Caco-2 (cell line): ENCODE measurements around the gene FLT4. TPM values are rescaled to one million over a fixed set of nuclear protein-coding genes. Genes with fewer than 3 reads are reported as not detected.

ENCODE experiments used
- BruUV-seq: library from RNA; stranded (reverse); fragments of 400-500 nt; replicated peaks from 2 replicates; lab custom pipeline; 2021; lab: Mats Ljungman, UMichigan
- CTCF ChIA-PET: fragments of 300-600 bp; sonication (Branson Sonifier 250); formaldehyde crosslinking; loops from one replicate; lab custom pipeline; 2022; ENCODE audit warnings: antibody characterized with exemption; lab: Charles Lee
- POLR2A ChIA-PET: fragments of 300-600 bp; sonication (Branson Sonifier 250); formaldehyde crosslinking; loops from one replicate; lab custom pipeline; 2022; ENCODE audit warnings: antibody characterized with exemption; lab: Charles Lee
- DNase-seq, 2 experiments: peaks; one replicate each; pipeline versions ENCODE4 v3.0.0 to v3.0.0-alpha.2; 2020 to 2022
- H3K27me3 ChIP-seq: replicated peaks from 2 replicates; pipeline ENCODE4 v1.6.0; 2011; ENCODE audit warnings: low read length; ENCODE audit not compliant: control insufficient read depth, insufficient read depth
- H3K36me3 ChIP-seq: 2 replicates; pipeline ENCODE4 v1.5.1; 2011; ENCODE audit warnings: low read length; ENCODE audit not compliant: control insufficient read depth, insufficient read depth
- H3K4me1 ChIP-seq: fragments of 250-450 bp; sonication (Bioruptor Pico); 2 replicates; pipeline ENCODE4 v1.5.1; 2020; ENCODE audit warnings: mild to moderate bottlenecking
- H3K4me3 ChIP-seq: 2 replicates; pipeline ENCODE4 v1.5.1; 2011; ENCODE audit warnings: low read depth, mild to moderate bottlenecking, control low read depth, low read length
- H3K9me3 ChIP-seq: fragments of 250-450 bp; sonication (Bioruptor Pico); 2 replicates; pipeline ENCODE4 v1.5.1; 2020; ENCODE audit warnings: mild to moderate bottlenecking, moderate library complexity
- H3K27ac Mint-ChIP-seq: one replicate; pipeline ENCODE4 v1.8.0; 2022; ENCODE audit warnings: mixed read lengths; ENCODE audit not compliant: unreplicated experiment
- H3K27me3 Mint-ChIP-seq: one replicate; pipeline ENCODE4 v1.8.0; 2022; ENCODE audit warnings: mixed read lengths; ENCODE audit not compliant: insufficient read depth, unreplicated experiment
- H3K36me3 Mint-ChIP-seq: one replicate; pipeline ENCODE4 v1.8.0; 2022; ENCODE audit warnings: mild to moderate bottlenecking, mixed read lengths; ENCODE audit not compliant: insufficient read depth, unreplicated experiment
- H3K4me1 Mint-ChIP-seq: one replicate; pipeline ENCODE4 v1.8.0; 2022; ENCODE audit warnings: low read depth, mixed read lengths; ENCODE audit not compliant: unreplicated experiment
- H3K4me3 Mint-ChIP-seq: one replicate; pipeline ENCODE4 v1.8.0; 2022; ENCODE audit warnings: mild to moderate bottlenecking, moderate library complexity, mixed read lengths; ENCODE audit not compliant: unreplicated experiment
- H3K9me3 Mint-ChIP-seq: one replicate; pipeline ENCODE4 v1.8.0; 2022; ENCODE audit warnings: mixed read lengths; ENCODE audit not compliant: unreplicated experiment
- intact Hi-C: fragments of 100-400 bp; cut with micrococcal nuclease; formaldehyde crosslinking; loops from one replicate; pipeline ENCODE4 v1.10.0; 2022; ENCODE audit not compliant: unreplicated experiment
- total RNA-seq: library from RNA; stranded (reverse); gene quantifications from 2 replicates; pipeline ENCODE4 v1.2.3, GENCODE V29; 2022
- TF ChIP-seq, protein P1 (sequence below), 2 experiments: fragments of 200-600 bp in 1 of 2; IDR thresholded peaks; 1 replicate in 1 of 2; 2 replicates in 1 of 2; pipeline versions ENCODE4 v1.5.1 to v1.8.0; 2011 to 2022; ENCODE audit warnings: antibody characterized with exemption in 1 of 2, control low read depth in 1 of 2, inconsistent platforms in 1 of 2, low read depth in 1 of 2, low read length in 1 of 2, mild to moderate bottlenecking in 1 of 2, moderate library complexity in 1 of 2; ENCODE audit not compliant: insufficient read depth in 1 of 2, severe bottlenecking in 1 of 2, unreplicated experiment in 1 of 2

Gene FLT4
- total RNA-seq, 1 experiment from 2014 or later, result not detected

DNA sequence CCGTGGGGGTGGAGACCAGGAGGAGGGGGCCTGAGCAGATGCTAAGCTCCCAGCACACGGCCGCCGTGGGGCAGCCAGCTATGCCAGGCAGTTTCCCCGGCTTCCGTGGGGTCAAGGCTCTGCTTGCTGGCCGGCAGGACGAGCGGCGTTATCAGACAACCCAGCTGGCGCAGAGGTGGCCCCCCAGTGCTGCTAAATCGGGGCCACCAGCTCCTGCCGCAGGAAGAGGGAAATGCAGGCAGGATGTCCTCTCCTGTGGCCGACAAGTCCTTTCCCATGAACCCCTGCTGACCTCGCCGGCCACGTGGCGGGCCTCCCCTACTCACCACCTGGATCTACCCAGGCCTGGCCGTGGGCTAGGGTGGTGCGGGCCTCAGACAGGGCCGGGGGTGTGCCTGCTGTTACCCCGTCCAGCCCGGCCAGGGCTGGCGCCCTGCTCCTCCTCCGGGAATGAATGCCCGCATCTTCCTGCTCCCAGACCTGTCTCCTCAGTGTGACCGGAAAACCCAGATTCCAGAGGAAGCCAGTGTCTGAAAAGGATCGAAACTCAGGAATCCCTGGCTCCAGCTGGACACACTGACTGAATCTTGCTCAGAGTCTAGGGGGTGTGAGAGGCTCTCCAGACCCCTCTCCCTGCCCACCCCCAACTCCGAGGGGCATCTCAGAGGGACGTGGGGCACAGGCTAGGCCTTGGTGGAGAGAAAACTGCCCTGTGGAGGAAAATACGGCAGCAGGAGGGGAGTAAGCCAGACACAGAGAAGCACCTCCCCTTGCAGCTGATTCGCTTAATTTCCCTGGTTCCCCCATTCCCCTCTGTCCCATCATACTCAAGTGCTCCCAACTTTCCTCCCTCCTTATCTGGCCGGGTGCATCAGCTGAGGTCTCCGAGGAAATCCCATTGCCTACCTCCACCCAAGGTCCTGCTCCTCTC is 3.9 kb downstream of the FLT4 start:
- ChIA-PET CTCF (no interaction called here), POLR2A (no interaction called here)
- Mint-ChIP-seq H3K27ac (no peak overlapping the region), H3K36me3 (no peaks in the 10 kb centered on the region), H3K4me1 (peaks cover 7% of the 10 kb centered on the region), H3K9me3 (no peaks in the 10 kb centered on the region), H3K27me3 (peaks cover 19% of the 10 kb centered on the region), H3K4me3 (no peak overlapping the region)
- Histone ChIP-seq H3K4me1 (no peaks in the 10 kb centered on the region), H3K27me3 (no peaks in the 10 kb centered on the region; the same call in 1 of the 2 replicates), H3K36me3 (no peaks in the 10 kb centered on the region), H3K9me3 (no peaks in the 10 kb centered on the region), H3K4me3 (no peak overlapping the region)
- intact Hi-C loops, result no loop called here
- no TSS peak for BruUV-seq
- TF ChIP-seq, protein P1, sequence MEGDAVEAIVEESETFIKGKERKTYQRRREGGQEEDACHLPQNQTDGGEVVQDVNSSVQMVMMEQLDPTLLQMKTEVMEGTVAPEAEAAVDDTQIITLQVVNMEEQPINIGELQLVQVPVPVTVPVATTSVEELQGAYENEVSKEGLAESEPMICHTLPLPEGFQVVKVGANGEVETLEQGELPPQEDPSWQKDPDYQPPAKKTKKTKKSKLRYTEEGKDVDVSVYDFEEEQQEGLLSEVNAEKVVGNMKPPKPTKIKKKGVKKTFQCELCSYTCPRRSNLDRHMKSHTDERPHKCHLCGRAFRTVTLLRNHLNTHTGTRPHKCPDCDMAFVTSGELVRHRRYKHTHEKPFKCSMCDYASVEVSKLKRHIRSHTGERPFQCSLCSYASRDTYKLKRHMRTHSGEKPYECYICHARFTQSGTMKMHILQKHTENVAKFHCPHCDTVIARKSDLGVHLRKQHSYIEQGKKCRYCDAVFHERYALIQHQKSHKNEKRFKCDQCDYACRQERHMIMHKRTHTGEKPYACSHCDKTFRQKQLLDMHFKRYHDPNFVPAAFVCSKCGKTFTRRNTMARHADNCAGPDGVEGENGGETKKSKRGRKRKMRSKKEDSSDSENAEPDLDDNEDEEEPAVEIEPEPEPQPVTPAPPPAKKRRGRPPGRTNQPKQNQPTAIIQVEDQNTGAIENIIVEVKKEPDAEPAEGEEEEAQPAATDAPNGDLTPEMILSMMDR (IDR thresholded peaks at IDR 0.05; ENCODE audit: insufficient read depth in 1 of 2, low read depth in 1 of 2, low read length in 1 of 2, severe bottlenecking in 1 of 2, unreplicated experiment in 1 of 2), result no peak
- DNase-seq, result no peak

DNA sequence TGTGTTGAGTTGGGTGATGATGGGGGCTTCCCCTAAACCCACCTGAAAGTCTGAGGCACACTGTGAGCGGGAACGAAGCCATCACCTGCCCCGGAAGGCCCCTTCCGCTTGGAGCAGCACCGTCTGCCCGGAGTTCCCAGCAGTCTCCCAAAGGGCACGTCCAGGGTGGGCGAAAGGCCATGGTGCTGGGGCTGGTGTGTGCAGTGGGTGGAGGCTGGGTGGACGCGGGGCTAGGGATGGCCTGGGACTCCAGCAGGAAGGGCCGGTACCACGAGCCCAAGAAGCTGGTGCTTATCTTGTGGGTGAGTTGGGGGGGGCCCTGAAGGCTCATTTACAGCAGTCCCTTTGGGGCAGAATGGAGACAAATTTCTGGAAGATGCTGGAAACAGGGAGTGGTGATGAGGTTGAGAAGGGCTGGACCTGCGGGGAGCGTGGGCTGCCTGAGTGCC is 4.6 kb downstream of the FLT4 start:
- Histone ChIP-seq H3K4me3 (no peak overlapping the region), H3K27me3 (no peaks in the 10 kb centered on the region; the same call in 1 of the 2 replicates), H3K36me3 (no peaks in the 10 kb centered on the region), H3K9me3 (no peaks in the 10 kb centered on the region), H3K4me1 (no peaks in the 10 kb centered on the region)
- peaks cover 14% of the 10 kb centered on the region for H3K27me3 Mint-ChIP-seq
- no peak overlapping the region for H3K27ac Mint-ChIP-seq
- no peak overlapping the region for H3K4me3 Mint-ChIP-seq
- ChIA-PET CTCF (no interaction called here), POLR2A (no interaction called here)
- no peaks in the 10 kb centered on the region for H3K4me1 Mint-ChIP-seq
- no peak for DNase-seq
- TF ChIP-seq, protein P1 (IDR thresholded peaks at IDR 0.05; ENCODE audit: insufficient read depth in 1 of 2, low read depth in 1 of 2, low read length in 1 of 2, severe bottlenecking in 1 of 2, unreplicated experiment in 1 of 2), result no peak
- intact Hi-C loops, result no loop called here
- no peaks in the 10 kb centered on the region for H3K9me3 Mint-ChIP-seq
- no TSS peak for BruUV-seq
- H3K36me3 Mint-ChIP-seq, result no peaks in the 10 kb centered on the region

DNA sequence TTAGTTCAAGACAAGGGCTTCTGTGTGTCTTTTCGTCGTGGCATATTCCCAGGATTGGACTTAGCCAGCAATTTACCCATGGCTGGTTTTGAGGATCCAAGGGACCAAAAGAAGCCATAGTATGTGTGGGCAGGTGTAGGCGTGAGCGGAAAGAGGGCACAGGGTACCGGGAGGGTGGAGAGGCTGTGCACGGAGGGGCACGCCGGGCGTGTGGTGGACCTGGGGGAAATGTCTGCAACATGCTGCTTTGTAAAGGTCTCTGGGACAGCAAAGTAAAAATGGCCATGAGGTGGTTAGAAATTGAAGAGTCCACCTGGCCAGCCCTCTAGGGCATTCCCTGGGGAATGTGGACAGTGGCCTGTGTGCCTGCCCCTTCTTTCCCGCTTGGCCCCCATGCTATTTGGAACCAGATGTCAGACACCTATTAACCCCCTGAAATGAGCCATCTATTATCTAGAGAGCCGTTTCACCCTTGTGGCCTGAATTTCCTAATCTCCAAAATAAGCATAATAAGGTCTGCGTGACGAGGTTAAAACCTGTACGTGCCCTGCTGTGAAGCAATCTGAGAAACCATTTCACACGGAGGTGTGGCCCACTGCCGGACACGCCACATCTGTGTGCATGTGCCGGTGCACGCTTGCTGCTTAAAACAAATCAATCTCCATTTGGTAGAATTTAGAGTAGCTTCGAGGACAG is 5.1 kb downstream of the FLT4 start:
- no TSS peak for BruUV-seq
- Histone ChIP-seq H3K4me3 (no peak overlapping the region), H3K27me3 (no peaks in the 10 kb centered on the region; the same call in 1 of the 2 replicates), H3K9me3 (no peaks in the 10 kb centered on the region), H3K4me1 (no peaks in the 10 kb centered on the region), H3K36me3 (no peaks in the 10 kb centered on the region)
- Mint-ChIP-seq H3K27me3 (peaks cover 15% of the 10 kb centered on the region), H3K27ac (no peak overlapping the region), H3K4me3 (no peak overlapping the region), H3K36me3 (no peaks in the 10 kb centered on the region), H3K9me3 (no peaks in the 10 kb centered on the region), H3K4me1 (no peaks in the 10 kb centered on the region)
- POLR2A ChIA-PET, result no interaction called here
- intact Hi-C loops, result no loop called here
- CTCF ChIA-PET, result no interaction called here
- TF ChIP-seq, protein P1 (IDR thresholded peaks at IDR 0.05; ENCODE audit: insufficient read depth in 1 of 2, low read depth in 1 of 2, low read length in 1 of 2, severe bottlenecking in 1 of 2, unreplicated experiment in 1 of 2), result no peak
- DNase-seq, result no peak
